ENCODE results near the gene B4GALT1. TPM values are rescaled to one million over a fixed set of nuclear protein-coding genes. Genes with fewer than 3 reads are reported as not detected.

B4GALT1 gene
- total RNA-seq (100 to 1,000 TPM in 2 of 7 donors, 10 to 100 TPM in 5; 75.1 to 111 (median 91.4) TPM), polyA plus RNA-seq (10 to 100 TPM; 18.1 to 29.5 (median 25.4) TPM)
- long read RNA-seq, donor 1, full-length matches to known transcripts: 16 of 23 reads
- long read RNA-seq, donor 1, partial matches to known transcripts: 7 of 23 reads
- long read RNA-seq, donor 1, other reads (novel, unspliced or antisense): 0 of 23 reads
- long read RNA-seq, donor 2, full-length matches to known transcripts: 9 of 18 reads
- long read RNA-seq, donor 2, partial matches to known transcripts: 9 of 18 reads
- long read RNA-seq, donor 2, other reads (novel, unspliced or antisense): 0 of 18 reads

- peak; percentile 100 for DNase-seq
- Histone ChIP-seq H3K27ac (peak within 1 kb of the TSS; percentile 94 to 99 (median 98)), H3K4me1 (peaks cover 39 to 77% (median 59%) of the 10 kb centered on the region in 6 donors), H3K27me3 (replicated peaks in 1 of 7) (no peaks in the 10 kb centered on the region), H3K9me3 (no peaks in the 10 kb centered on the region), H3K4me3 (peak within 1 kb of the TSS; percentile 78 to 90 (median 84)), H3K36me3 (no peaks in the 10 kb centered on the region)
- TF ChIP-seq POLR2AphosphoS5 (IDR thresholded peaks at IDR 0.05) (peak; percentile 96 to 97 (median 96)), CTCF (IDR thresholded peaks at IDR 0.05 in 8 of 11, conservative IDR thresholded peaks at IDR 0.05 in 3 of 11) (peak in 6 of 11 experiments; percentile 12 to 43 (median 24)), POLR2A (IDR thresholded peaks at IDR 0.05) (peak; percentile 57 to 86 (median 57))
- intact Hi-C loops (cut with DNase I; ENCODE audit: low total_unique reads): loop anchor here (5.0 kb wide), 1 partner anchor 90 kb away; the partner anchor contains the start of gene SMU1
- WGBS, 5 donors: 0 to 2% (median 1%) methylated on average over 18 to 101 of the region's 101 CpGs
These were observed at the start of gene B4GALT1 for GRCh38 chr9:33167084-33167971. B4GALT1 (minus strand) TSS chr9:33167336; CDS start chr9:33167169, 167 bp downstream.

- no peaks in the 10 kb centered on the region for H3K4me1 ChIP-seq
- no peaks in the 10 kb centered on the region for H3K27me3 ChIP-seq (replicated peaks in 1 of 7)
- intact Hi-C loops (cut with DNase I; ENCODE audit: low total_unique reads): no loop called here
- no peak overlapping the region for H3K27ac ChIP-seq
- 65 to 80% (median 72%) methylated on average over 3 of the region's 3 CpGs for WGBS, 5 donors
- no peak overlapping the region for H3K4me3 ChIP-seq
- no peaks in the 10 kb centered on the region for H3K9me3 ChIP-seq
- DNase-seq: no peak
- no peaks in the 10 kb centered on the region for H3K36me3 ChIP-seq
- TF ChIP-seq POLR2AphosphoS5 (IDR thresholded peaks at IDR 0.05) (no peak), CTCF (IDR thresholded peaks at IDR 0.05 in 8 of 11, conservative IDR thresholded peaks at IDR 0.05 in 3 of 11) (no peak), POLR2A (IDR thresholded peaks at IDR 0.05) (no peak)
These were observed 44.7 kb upstream of the B4GALT1 start for GRCh38 chr9:33211695-33212393.

GRCh38 chr9:33210006-33210715 lies 43.0 kb upstream of the B4GALT1 start:
- H3K9me3 ChIP-seq: no peaks in the 10 kb centered on the region
- WGBS, 5 donors: 86 to 93% (median 91%) methylated on average over 4 of the region's 4 CpGs
- no peak for DNase-seq
- H3K36me3 ChIP-seq: no peaks in the 10 kb centered on the region
- H3K4me1 ChIP-seq: no peaks in the 10 kb centered on the region
- H3K27ac ChIP-seq: no peak overlapping the region
- H3K27me3 ChIP-seq (replicated peaks in 1 of 7): no peaks in the 10 kb centered on the region
- TF ChIP-seq POLR2AphosphoS5 (IDR thresholded peaks at IDR 0.05) (no peak), POLR2A (IDR thresholded peaks at IDR 0.05) (no peak)
- no peak overlapping the region for H3K4me3 ChIP-seq
- intact Hi-C loops (cut with DNase I; ENCODE audit: low total_unique reads): no loop called here

GRCh38 chr9:33209394-33209793 lies 42.3 kb upstream of the B4GALT1 start:
- Histone ChIP-seq H3K36me3 (no peaks in the 10 kb centered on the region), H3K4me3 (no peak overlapping the region), H3K9me3 (no peaks in the 10 kb centered on the region), H3K27me3 (replicated peaks in 1 of 7) (no peaks in the 10 kb centered on the region), H3K27ac (no peak overlapping the region), H3K4me1 (no peaks in the 10 kb centered on the region)
- WGBS, 5 donors: 90 to 100% (median 96%) methylated on average over 1 of the region's 1 CpG
- no peak for DNase-seq
- TF ChIP-seq POLR2A (IDR thresholded peaks at IDR 0.05): no peak
- no peak for TF ChIP-seq CTCF (IDR thresholded peaks at IDR 0.05 in 8 of 11, conservative IDR thresholded peaks at IDR 0.05 in 3 of 11)
- no peak for TF ChIP-seq POLR2AphosphoS5 (IDR thresholded peaks at IDR 0.05)
- intact Hi-C loops (cut with DNase I; ENCODE audit: low total_unique reads): no loop called here

All from spleen (tissue), 13 donors.